HG03103 (cell line): Measurements from ENCODE around the gene PLEKHA8.

Experiments
- ATAC-seq: cut with Tn5 transposase; IDR thresholded peaks from one replicate; pipeline ENCODE4 v1.9.1; 2021; ENCODE audit warnings: low read depth; ENCODE audit not compliant: unreplicated experiment

The PLEKHA8 gene

GRCh38 chr7:30022991-30023390 lies 5.2 kb upstream of the PLEKHA8 start:
- ATAC-seq, result no peak

GRCh38 chr7:30023524-30023923 lies 4.7 kb upstream of the PLEKHA8 start:
- ATAC-seq, result no peak

- peak; percentile 70 for ATAC-seq
These were observed 1.8 kb upstream of the PLEKHA8 start, which contains the start of gene FKBP14 for GRCh38 chr7:30026229-30027064. Gene FKBP14 (minus strand): TSS chr7:30026702. CDS start chr7:30026508, 194 bp downstream.

GRCh38 chr7:30027065-30027456 lies 1.2 kb upstream of the PLEKHA8 start:
- no peak for ATAC-seq

GRCh38 chr7:30027740-30028215 lies 434 bp upstream of the PLEKHA8 start:
- peak; percentile 0 for ATAC-seq

- ATAC-seq, result peak; percentile 17
These were observed 780 bp downstream of the PLEKHA8 start for GRCh38 chr7:30028749-30029635.

- ATAC-seq, result no peak
These were observed 1.5 kb downstream of the PLEKHA8 start for GRCh38 chr7:30029696-30030095.

GRCh38 chr7:30032310-30033125 lies 4.3 kb downstream of the PLEKHA8 start:
- no peak for ATAC-seq

GRCh38 chr7:30034501-30034900 lies 6.3 kb downstream of the PLEKHA8 start:
- ATAC-seq, result no peak

- no peak for ATAC-seq
These were observed 8.0 kb downstream of the PLEKHA8 start for GRCh38 chr7:30036220-30036619.

- no peak for ATAC-seq
These were observed 10.2 kb downstream of the PLEKHA8 start for GRCh38 chr7:30038196-30038980.

GRCh38 chr7:30040938-30041337 lies 12.7 kb downstream of the PLEKHA8 start:
- ATAC-seq, result no peak

- ATAC-seq, result no peak
These were observed 13.5 kb downstream of the PLEKHA8 start for GRCh38 chr7:30041526-30042269.

- no peak for ATAC-seq
These were observed 18.0 kb downstream of the PLEKHA8 start for GRCh38 chr7:30046127-30046770.

- no peak for ATAC-seq
These were observed 18.9 kb downstream of the PLEKHA8 start for GRCh38 chr7:30047124-30047523.

GRCh38 chr7:30048582-30048981 lies 20.4 kb downstream of the PLEKHA8 start:
- no peak for ATAC-seq

GRCh38 chr7:30049173-30049572 lies 21.0 kb downstream of the PLEKHA8 start:
- ATAC-seq, result no peak

GRCh38 chr7:30053068-30053467 lies 24.9 kb downstream of the PLEKHA8 start:
- ATAC-seq, result no peak
